NCI-H1092 treated with DMSO at 0.1 percent for 48 hours (cell line): ENCODE results near the gene CFAP161.

ENCODE experiments used
- DNase-seq: peaks from one replicate; lab custom pipeline; 2025; lab: John Stamatoyannopoulos, UW

CFAP161 gene, protein sequence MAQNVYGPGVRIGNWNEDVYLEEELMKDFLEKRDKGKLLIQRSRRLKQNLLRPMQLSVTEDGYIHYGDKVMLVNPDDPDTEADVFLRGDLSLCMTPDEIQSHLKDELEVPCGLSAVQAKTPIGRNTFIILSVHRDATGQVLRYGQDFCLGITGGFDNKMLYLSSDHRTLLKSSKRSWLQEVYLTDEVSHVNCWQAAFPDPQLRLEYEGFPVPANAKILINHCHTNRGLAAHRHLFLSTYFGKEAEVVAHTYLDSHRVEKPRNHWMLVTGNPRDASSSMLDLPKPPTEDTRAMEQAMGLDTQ

DNA sequence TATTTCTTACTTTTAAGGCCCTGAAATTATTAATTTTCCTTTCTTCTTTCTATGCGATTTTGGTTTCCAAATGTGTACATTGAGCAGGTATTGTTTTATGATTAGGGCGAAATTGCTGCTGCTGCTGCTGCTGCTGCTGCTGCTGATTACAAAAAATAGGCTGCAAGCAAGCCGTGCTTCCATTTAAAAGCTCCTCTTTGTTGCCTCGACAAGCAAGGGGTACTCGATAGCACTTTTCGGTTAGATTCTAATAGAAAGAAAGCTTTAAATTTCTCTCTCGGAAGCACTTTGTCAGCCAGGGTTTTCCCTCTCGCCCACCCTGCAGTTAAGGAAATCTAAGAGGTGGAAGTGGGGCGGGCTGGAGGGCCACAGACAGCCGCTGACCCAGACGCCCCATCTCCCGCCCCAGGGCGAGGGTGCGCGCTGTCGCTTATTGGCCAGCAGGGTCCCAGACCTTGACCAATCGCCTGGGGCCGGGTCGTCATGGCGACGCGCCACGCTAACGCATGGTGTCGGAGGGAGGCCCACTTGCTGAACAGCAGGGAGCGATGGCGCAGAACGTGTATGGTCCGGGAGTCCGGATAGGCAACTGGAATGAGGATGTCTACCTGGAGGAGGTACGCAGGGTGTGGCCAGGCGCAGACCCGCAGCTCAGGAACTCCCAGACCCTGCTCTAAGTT is at the start of gene CFAP161:
CFAP161 (plus strand) TSS at position 489 of the 680 bp plus-strand sequence; CDS start at position 549, 60 bp downstream.
- peak; percentile 76 for DNase-seq

DNA sequence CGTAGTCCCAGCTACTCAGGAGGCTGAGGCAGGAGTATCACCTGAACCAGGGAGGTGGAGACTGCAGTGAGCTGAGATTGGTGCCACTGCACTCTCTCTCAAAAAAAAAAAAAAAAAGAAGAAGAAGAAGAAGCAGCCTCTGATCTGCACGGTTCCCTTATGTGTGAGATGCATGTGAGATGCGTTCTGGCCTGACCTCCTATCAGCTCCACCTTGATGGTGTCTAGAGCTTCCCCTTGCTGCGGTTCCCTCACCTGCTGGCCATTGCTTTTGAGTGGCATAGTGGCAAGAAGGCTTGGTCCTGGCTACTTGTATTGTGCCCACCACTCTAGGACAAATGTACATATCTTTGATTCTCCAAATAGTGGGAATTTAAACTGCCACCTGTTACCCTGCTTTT is 49.4 kb upstream of the CFAP161 start:
- no peak for DNase-seq

DNA sequence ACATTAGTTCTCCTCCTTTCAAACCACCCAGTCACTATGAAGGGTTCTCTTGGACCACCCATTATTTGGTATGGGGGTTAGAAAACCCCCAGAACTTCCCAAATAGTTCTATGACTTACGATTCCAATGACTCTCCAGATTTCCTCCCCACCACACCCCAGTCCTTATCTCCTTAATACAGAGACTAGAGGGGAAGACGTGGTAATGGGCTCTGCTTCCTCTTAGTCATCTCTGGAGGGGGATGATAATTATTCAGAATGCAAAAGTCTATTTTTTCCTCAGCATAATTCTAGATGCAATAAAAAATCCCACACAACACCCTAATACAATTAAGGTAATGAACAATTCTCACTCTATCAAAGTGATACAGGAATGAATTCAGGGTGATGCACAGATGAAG is 48.9 kb upstream of the CFAP161 start:
- DNase-seq, result no peak

DNA sequence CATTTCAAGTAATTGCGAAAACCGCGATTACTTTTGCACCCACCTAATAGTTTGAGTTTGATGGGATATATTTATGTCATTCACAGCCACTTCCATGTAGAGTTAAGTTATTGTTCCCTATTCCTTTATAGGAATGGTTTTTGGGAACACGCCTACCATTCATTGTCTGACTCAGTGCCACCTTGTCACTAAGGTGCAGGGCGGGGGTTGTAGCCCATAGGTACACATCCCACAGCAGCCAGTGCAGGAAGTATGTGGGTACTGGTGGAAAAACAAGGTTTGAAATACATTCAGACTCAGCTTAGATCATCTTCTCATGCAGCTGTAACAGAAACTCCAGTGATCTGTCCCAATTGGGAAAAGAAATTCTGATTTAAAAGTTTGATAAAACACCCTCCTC is 48.2 kb upstream of the CFAP161 start:
- no peak for DNase-seq

DNA sequence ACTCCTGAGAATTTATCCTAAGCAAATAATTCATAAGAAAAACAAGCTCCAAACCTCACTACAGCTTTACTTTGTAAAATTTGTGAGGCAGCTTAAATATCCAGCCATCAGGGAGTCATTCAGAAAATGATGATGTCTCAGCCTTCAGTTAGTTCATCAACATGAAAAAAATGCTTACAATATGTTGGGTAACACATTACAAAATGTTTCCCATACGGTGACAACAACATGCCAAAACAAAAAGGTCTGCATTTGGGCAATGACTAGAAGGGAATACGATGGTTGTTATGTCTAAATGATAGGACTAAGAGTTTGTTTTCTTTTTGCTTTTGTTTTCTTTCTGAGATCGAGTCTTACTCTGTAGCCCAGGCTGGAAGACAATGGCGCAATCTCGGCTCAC is 47.0 kb upstream of the CFAP161 start:
- DNase-seq, result no peak

DNA sequence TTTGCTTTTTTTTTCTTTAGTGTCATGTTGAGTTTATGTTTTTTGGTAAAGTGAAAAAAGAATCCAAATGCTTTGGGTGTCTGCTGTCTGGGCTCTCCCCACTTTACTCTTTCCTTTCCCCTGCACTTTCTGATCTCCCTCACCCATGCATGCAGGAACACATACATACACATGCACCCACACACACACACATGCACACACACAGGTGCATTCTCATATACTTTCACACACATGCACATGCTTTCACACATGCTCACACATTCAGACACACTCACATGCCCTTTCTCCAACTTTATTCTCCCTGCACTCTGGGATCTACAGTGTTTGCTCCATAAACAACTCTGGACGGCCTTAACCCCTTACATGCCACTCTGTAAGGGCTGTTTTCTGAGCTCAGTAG is 46.4 kb upstream of the CFAP161 start:
- DNase-seq, result no peak

DNA sequence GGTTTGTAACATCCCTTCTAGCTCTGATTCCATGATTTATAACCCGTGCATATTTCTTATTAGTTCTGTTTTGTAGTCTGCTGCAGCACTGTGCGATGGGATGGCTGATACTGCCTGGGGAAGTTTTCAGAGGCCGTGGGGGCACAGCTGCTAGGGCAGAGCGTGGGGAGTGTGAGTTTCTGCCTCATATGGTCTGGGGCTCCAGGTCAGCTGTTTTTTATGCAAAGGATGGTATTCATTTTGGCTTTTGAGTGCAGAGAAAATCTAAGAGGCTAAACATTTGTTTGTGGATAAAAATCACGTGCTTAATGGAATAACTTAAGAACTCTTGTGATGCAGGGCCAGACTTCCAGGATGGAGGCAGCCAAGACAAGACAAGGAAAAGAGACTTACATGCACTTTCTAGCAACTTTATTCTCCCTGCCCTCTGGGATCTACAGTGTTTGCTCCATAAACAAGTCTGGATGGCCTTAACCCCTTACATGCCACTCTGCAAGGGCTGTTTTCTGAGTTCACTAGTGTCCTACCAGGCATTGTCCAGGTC is 45.5 kb upstream of the CFAP161 start:
- no peak for DNase-seq

DNA sequence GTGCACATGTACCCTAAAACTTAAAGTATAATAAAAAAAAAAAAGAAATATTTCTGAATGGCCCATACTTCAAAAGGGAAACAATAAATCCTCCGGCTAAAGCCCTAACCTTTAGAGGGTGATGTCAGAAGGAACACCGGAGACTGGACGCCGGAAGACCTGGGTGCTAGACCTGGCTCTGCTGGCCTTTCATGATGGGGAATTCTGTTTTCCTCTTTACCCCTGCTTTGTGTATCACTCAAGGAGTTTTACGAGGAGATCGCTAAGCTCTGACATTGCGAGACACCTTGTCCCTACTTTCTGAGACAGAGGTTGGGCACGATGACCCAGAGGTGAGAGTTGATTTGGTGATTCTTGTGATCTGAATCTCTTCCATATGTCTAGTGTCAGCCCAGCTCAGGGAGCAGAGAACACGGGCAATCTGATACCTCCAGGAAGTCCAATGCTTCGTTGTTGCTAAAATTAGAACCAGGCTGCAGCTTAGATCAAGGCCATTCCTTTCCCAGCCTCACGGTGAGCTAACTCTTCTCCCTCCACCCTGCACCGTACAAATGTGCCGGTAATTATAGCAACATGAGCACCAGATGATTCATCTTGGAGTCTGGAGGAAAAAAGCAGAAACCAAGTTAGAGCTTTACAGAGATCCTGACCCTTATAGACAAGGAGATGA is 42.0 kb upstream of the CFAP161 start:
- DNase-seq, result no peak

DNA sequence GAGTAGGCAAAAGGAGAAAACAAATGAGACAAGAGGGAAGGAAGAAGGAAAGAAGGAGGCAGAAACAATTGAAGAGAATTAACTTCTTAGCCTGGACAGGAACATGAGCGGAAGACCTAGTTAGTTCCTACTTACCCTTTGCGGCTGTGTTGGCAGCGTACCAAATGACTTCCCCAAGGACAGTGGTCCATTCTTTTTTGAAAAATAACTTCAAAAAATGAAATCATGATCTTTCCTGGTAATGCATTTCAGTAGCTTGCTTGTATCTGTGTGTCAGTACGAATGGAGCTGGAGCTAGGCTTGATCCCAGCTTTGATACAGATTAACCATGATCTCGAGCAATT is 41.5 kb upstream of the CFAP161 start:
- DNase-seq, result no peak

DNA sequence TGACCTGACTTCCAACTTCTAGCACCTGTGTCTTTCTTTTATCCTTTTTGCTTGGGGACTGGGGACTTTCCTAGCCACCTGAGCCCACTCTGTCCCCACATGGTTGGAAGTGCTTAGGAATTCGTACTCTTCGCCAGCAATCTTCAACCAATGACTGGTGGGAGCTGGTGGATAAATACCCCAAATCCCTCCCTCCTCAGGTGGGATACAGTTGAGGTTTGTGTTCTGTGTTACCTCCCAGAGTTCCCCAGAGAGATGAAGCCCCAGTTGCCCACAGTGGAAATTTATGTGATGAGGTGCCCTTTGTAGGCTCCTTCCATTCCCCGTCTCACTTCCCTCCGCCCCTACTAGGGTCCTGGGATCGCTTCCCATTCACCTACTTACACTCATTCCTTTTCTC is 40.1 kb upstream of the CFAP161 start:
- DNase-seq, result no peak

DNA sequence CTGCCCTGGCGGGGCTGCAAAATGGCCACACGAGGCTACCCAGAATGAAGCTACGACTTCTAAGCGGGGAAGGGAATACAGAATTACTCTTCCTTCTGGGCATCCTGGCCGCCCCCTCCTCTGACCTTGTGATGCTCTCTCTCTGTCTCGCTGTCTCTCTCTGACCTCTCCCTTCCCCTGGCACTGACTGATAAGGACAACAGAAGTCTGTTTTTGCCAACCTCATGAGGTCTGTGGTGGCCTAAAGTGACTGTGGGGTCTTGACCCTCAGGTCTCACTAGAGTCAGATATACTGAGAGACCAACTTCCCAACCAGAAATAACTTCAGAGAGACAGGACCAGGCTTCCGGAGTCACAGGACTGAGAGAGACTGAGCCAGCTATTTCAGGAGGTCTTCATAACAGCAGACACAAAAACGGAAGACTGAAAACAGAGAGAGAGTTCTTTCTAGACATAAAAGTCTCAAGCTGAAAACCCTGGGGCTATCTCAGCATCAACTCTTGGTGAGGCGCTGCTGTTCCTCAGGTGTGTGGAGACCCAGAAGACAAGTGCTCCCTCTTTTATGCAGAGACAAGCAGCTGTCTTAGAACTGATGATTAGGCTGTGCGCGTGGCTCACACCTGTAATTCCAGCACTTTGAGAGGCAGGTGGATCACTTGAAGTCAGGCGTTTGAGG is 38.2 kb upstream of the CFAP161 start:
- no peak for DNase-seq

DNA sequence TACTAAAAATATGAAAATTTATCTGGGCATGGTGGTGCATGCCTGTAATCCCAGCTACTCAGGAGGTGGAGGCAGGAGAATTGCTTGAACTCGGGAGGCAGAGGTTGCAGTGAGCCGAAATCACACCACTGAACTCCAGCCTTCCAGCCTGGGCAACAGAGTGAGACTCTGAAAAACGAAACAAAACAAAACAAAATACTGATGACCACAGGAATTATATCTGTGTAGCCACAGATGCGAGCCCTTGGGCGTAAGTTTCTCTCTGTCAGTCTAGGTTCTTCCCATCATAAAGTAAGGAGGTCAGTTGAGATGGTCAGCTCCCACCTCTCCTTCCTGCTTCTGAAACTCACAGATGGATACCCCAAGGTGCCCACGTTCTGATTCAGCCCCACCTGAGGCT is 37.7 kb upstream of the CFAP161 start:
- no peak for DNase-seq

DNA sequence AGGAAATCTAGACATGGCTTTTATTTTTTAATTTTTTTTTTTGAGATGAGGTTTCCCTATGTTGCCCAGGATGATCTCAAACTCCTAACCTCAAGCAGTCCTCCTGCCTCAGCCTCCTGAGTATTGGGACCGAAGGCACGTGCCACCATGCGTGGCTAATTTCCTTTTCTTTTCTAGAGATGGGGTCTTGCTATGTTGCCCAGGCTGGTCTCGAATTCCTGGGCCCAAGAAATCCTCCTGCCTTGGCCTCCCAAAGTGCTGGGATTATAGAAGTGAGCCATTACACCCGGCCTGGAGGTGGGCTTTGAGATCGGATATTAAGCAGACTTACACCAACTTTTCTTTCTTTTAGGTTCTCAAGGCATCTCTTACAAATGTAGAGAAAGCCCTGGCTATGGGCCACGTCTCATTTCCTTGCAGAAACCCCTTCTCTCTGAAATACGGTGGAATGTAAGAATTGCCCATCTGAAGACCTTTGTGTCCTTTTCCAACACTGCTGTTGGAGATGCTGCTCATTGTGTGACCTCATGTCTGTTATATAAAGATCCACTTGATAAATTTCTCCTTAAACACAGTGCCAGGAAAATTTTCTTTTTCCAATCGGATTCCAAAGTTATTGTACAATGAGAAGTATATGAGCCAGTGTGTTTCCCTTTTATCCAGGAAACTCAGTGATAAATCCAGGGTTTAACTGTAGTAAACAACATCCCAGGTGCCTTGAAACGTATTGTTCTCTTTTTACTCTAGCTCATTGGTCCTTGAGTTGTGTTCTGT is 36.8 kb upstream of the CFAP161 start:
- DNase-seq, result no peak

DNA sequence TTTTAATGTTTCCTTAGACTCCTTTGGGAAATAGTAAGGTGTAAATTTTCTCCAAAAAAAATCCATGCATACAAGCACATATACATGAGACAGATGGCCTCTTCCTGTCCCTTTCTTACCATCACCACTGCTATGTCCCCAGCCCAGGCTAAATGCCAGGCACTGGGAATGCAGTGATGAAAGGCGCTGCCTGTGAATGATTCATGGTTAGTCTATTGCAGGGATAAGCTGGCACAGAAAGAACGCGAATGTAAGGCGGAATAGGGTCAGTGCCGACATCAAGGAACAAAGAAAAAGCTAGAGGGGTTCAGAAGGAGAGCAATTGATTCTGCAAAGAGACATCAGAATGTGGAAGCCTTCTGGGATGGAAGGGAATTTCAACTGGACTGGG is 36.2 kb upstream of the CFAP161 start:
- DNase-seq, result no peak

DNA sequence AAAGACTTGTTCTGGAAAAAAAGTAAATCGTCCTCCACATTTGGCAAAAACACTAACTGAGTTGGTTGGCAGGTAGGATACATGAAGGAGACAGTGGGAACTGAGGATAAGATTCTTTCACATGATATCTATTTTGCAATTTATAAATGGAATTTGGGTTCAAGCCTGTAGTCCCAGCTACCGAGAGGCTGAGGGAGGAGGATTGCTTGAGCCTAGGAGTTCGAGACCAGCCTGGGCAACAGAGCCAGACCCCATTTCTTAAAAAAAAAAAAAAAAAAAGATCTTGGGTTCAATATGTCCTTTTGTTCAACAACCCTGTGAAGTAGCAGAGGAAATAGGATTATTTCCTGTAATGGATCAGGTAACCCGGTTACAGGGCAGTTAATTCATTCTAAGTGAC is 35.7 kb upstream of the CFAP161 start:
- DNase-seq, result no peak

DNA sequence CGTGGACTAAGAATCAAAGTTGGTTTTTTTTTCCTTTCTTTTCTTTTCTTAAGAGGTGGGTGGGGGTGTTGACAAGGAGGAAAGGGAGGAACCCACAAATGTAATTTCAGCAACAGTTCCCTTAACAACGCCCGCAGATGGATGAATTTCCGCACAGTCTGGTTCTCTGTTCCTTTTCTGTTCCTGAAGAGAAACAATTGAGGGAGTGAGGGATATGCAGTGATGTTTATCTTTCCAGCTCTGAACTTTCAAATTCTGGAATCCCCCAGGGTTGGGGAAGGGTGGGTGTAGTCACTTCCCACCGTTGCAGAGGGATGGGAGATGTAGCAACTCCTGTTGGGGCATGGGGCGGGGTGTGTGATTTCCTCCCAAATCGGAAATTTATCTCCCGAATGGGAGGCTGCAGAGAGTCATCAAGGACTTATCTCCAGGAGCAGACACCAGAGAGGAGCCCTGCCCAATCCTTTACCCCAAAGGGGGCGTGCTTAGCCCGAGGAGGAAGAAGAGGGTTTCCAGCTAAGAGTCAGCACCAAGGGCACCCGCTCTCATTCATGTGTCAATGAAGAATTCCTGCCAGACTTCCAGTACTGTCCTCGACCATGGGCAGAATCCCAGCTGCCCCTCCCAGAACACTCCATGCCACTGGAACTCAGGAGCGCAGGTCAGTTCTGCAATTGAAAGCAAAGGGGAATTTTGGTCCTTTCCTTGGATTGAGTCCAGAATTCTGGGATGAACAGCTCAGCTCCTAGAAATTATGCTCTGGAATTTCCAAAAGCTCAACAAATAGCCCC is 35.0 kb upstream of the CFAP161 start:
- no peak for DNase-seq

DNA sequence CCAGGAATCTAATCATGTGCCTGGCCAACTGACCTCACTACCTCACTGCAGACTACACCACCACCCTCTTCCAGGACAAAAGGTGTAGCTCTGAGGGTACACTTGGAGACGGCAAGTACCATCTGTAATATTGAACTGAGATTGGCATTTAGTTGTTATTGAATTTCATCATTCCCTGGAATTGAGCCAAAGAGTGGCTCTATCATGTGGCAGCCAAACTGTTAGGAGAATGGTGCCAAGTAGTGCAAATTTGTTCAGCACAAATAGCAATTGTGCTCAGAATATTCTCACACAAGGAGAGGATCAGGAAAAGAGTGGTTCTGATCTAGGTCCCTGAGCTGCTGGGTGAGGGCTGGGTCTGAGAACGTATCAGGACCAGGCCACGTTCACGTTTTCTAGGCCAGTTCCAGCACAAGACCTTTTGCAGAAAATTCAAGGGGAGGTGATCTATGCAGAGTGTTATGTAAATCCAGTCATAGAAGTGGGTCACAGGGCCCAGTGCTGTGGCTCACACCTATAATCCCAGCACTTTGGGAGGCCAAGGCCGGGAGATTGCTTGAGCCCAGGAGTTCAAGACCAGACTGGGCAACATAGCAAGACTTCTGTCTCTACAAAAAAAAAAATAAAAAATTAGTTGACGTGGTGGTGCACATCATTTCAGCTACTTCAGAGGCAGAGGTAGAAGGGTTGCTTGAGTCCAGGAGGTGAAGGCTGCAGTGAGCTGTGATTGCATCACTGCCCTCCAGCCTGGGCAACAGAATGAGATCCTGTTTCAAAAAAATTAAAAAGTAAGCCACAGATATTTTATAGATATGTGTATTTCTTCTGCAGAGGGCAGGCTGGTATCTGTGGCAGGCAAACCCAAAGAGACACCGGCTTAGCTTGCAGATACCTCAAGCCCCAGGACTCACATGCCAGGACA is 31.9 kb upstream of the CFAP161 start:
- no peak for DNase-seq

DNA sequence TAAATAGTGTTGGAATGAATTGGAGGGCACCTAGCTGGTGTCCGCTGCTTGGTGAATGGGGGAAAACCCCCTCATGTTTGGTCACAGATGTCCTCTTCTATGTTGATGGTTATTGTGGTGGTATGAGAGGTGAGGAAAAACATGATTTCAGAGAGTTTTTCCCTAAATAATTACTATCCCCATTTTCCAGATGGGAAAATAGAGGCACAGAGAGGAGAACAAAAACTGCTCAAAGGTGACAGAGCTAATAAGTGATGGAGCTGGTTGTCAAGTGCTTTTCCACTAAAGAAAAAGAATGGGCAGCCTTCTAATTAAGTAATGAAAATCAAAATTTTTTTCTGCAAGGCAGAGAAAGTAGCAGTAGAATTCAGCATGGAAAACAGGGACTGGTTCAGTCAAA is 30.2 kb upstream of the CFAP161 start:
- no peak for DNase-seq

DNA sequence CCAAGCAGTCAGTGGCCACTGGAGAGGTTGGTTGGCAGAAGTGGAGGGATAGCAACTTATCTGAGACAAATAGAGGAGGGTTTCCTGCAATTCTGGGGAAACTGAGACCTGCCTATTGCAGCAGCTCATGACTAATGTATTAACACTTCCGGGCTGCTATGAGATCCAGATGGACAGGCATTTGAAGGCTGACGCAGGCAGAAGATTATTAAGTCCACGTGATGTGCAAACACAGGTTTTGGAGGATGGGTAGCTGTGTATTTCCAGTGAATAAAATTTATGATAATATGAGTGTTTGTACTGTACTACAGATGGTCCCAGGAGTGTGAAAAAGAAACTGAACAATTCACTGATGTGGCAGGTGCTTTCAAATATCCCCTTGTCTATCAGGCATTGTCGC is 28.5 kb upstream of the CFAP161 start:
- DNase-seq, result no peak

DNA sequence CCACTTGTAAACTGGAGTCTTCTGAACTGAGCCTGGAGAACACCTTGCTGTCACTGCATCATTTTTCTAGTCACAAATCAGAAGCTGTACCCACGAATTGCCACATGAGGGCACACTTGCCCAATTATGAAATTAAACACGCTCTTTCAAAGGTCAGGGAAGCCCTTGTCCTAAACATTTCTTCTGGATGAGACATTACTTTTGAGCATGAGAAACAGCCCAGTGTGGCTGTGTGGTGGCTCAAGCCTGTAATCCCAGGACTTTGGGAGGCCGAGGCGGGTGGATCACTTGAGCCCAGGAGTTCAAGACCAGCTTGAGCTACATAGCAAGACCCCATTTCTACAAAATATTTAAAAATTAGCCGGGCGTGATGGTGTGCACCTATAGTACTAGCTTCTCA is 27.5 kb upstream of the CFAP161 start:
- DNase-seq, result peak; percentile 18
